ENCODE results near the gene FKBP1A. TPM values are rescaled to one million over a fixed set of nuclear protein-coding genes. Genes with fewer than 3 reads are reported as not detected.
A peak's percentile ranks its signal among the peaks of the same experiment; 100 is the strongest.

Gene FKBP1A
- polyA plus RNA-seq, 1 of the 3 experiments (the other 2 are of a cell fraction) = 362 TPM

GRCh38 chr20:1418350-1418749 is 25.5 kb upstream of the FKBP1A start:
- no peaks in the 10 kb centered on the region for H3K9me2 ChIP-seq

GRCh38 chr20:1417790-1418189 is 24.9 kb upstream of the FKBP1A start:
- no peaks in the 10 kb centered on the region for H3K79me2 ChIP-seq (ENCODE audit: insufficient read depth)
- H4K20me1 ChIP-seq (ENCODE audit: insufficient read depth) = no peaks in the 10 kb centered on the region
- no peaks in the 10 kb centered on the region for H3K9me2 ChIP-seq
- H3K27ac ChIP-seq (ENCODE audit: low read depth in 2 of 2, low read length in 1 of 2) = peak overlapping the region in 1 of 2 experiments; percentile 75; a peak in 2 of 4 replicates
- H3K9me3 ChIP-seq = 0 out of 2 replicates have a peak, but pooled peaks cover under 1% of the 10 kb centered on the region
- no peak overlapping the region for H3K9ac ChIP-seq
- H3K4me3 ChIP-seq (ENCODE audit: low read depth in 2 of 2, low read length in 1 of 2) = no peak overlapping the region
- no peak for TF ChIP-seq SMC3 (IDR thresholded peaks at IDR 0.05; ENCODE audit: low read depth, low read length)
- TF ChIP-seq POLR2AphosphoS5 (IDR thresholded peaks at IDR 0.05; ENCODE audit: low read depth, low read length) = no peak
- no peak for TF ChIP-seq IRF3 (IDR thresholded peaks at IDR 0.05; ENCODE audit: low read depth, low read length)
- no peaks in the 10 kb centered on the region; a peak in 2 of 4 replicates for H3K4me1 ChIP-seq (ENCODE audit: control insufficient read depth in 1 of 2, insufficient read depth in 2 of 2, low read depth in 1 of 2, low read length in 1 of 2)
- H3F3A ChIP-seq (replicated peaks; ENCODE audit: insufficient read depth) = peaks cover 29% of the 10 kb centered on the region
- no peak for DNase-seq
- H2AFZ ChIP-seq (ENCODE audit: low read depth) = peak overlapping the region; percentile 68; the same call in 1 of the 2 replicates
- no peaks in the 10 kb centered on the region for H3K27me3 ChIP-seq (ENCODE audit: insufficient read depth)
- CTCF ChIA-PET = interaction anchor here (1.7 kb wide), 1 partner anchor 19 kb away, joined by 5 read pairs; no protein-coding TSS in a partner anchor
- H3K4me2 ChIP-seq = peak overlapping the region; percentile 21; the same call in 1 of the 2 replicates
- POLR2A ChIA-PET = no interaction called here
- no peaks in the 10 kb centered on the region for H3K36me3 ChIP-seq (replicated peaks in 1 of 2; ENCODE audit: control insufficient read depth in 1 of 2, insufficient read depth in 2 of 2, low read length in 1 of 2)

More at GRCh38 chr20:1418350-1418749, 25.5 kb upstream of the FKBP1A start:
- H2AFZ ChIP-seq (ENCODE audit: low read depth) = no peak overlapping the region; the same call in 1 of the 2 replicates
- H3K4me1 ChIP-seq (ENCODE audit: control insufficient read depth in 1 of 2, insufficient read depth in 2 of 2, low read depth in 1 of 2, low read length in 1 of 2) = no peaks in the 10 kb centered on the region; a peak in 2 of 4 replicates
- H3K36me3 ChIP-seq (replicated peaks in 1 of 2; ENCODE audit: control insufficient read depth in 1 of 2, insufficient read depth in 2 of 2, low read length in 1 of 2) = no peaks in the 10 kb centered on the region
- 39% methylated on average over 3 of the region's 3 CpGs for WGBS (ENCODE audit: low lambda C conversion rate)
- H3K9ac ChIP-seq = no peak overlapping the region
- no peak for DNase-seq
- ChIA-PET CTCF (interaction anchor here (1.7 kb wide), 1 partner anchor 19 kb away, joined by 5 read pairs; no protein-coding TSS in a partner anchor), POLR2A (no interaction called here)
- H3F3A ChIP-seq (replicated peaks; ENCODE audit: insufficient read depth) = peaks cover 29% of the 10 kb centered on the region
- H3K9me3 ChIP-seq = no peaks in the 10 kb centered on the region
- H4K20me1 ChIP-seq (ENCODE audit: insufficient read depth) = no peaks in the 10 kb centered on the region
- H3K4me2 ChIP-seq = no peak overlapping the region
- H3K79me2 ChIP-seq (ENCODE audit: insufficient read depth) = no peaks in the 10 kb centered on the region
- no peak overlapping the region for H3K4me3 ChIP-seq (ENCODE audit: low read depth in 2 of 2, low read length in 1 of 2)
- no peak for TF ChIP-seq MXI1 (IDR thresholded peaks at IDR 0.05; ENCODE audit: low read depth, low read length)
- peak; percentile 54; the same call in 1 of the 2 replicates for TF ChIP-seq USF1 (IDR thresholded peaks at IDR 0.05; ENCODE audit: borderline replicate concordance, low read depth)
- H3K27me3 ChIP-seq (ENCODE audit: insufficient read depth) = no peaks in the 10 kb centered on the region
- H3K27ac ChIP-seq (ENCODE audit: low read depth in 2 of 2, low read length in 1 of 2) = no peak overlapping the region; a peak in 1 of 4 replicates

- WGBS (ENCODE audit: low lambda C conversion rate) = 53% methylated on average over 4 of the region's 5 CpGs
- H3F3A ChIP-seq (replicated peaks; ENCODE audit: insufficient read depth) = peaks cover 29% of the 10 kb centered on the region
- H3K4me2 ChIP-seq = peak overlapping the region; percentile 21
- no peaks in the 10 kb centered on the region for H3K79me2 ChIP-seq (ENCODE audit: insufficient read depth)
- no peak overlapping the region for H3K9ac ChIP-seq
- peak overlapping the region in 1 of 2 experiments; percentile 75; a peak in 3 of 4 replicates for H3K27ac ChIP-seq (ENCODE audit: low read depth in 2 of 2, low read length in 1 of 2)
- 0 out of 2 replicates have a peak, but pooled peaks have one; percentile 36 for TF ChIP-seq MAX (IDR thresholded peaks at IDR 0.05; ENCODE audit: low read depth)
- TF ChIP-seq RCOR1 (IDR thresholded peaks at IDR 0.05; ENCODE audit: low read length) = no peak
- TF ChIP-seq FOSL2 (IDR thresholded peaks at IDR 0.05; ENCODE audit: borderline replicate concordance, low read depth) = 0 out of 2 replicates have a peak, but pooled peaks have one; percentile 37
- TF ChIP-seq TCF12 (IDR thresholded peaks at IDR 0.05) = peak; percentile 47; the same call in 1 of the 2 replicates
- no peak for TF ChIP-seq FOXJ3 (CRISPR knock-in tag; IDR thresholded peaks at IDR 0.05)
- TF ChIP-seq PBX3 (IDR thresholded peaks at IDR 0.05) = peak; percentile 36; the same call in 1 of the 2 replicates
- TF ChIP-seq ZBTB33 (IDR thresholded peaks at IDR 0.05; ENCODE audit: borderline replicate concordance, low read depth) = no peak
- TF ChIP-seq USF2 (IDR thresholded peaks at IDR 0.05; ENCODE audit: borderline replicate concordance, low read depth, low read length) = no peak
- TF ChIP-seq TAF1 (IDR thresholded peaks at IDR 0.05; ENCODE audit: borderline replicate concordance, low read depth, low read length) = no peak
- TF ChIP-seq NFIC (IDR thresholded peaks at IDR 0.05; ENCODE audit: borderline replicate concordance) = no peak
- H3K9me3 ChIP-seq = 0 out of 2 replicates have a peak, but pooled peaks cover 5% of the 10 kb centered on the region
- ChIA-PET CTCF (interaction anchor here (1.7 kb wide), 1 partner anchor 20 kb away, joined by 5 read pairs; no protein-coding TSS in a partner anchor), POLR2A (no interaction called here)
- no peaks in the 10 kb centered on the region for H3K36me3 ChIP-seq (replicated peaks in 1 of 2; ENCODE audit: control insufficient read depth in 1 of 2, insufficient read depth in 2 of 2, low read length in 1 of 2)
- no peaks in the 10 kb centered on the region for H4K20me1 ChIP-seq (ENCODE audit: insufficient read depth)
- no peaks in the 10 kb centered on the region for H3K9me2 ChIP-seq
- H3K27me3 ChIP-seq (ENCODE audit: insufficient read depth) = no peaks in the 10 kb centered on the region
- H3K4me1 ChIP-seq (ENCODE audit: control insufficient read depth in 1 of 2, insufficient read depth in 2 of 2, low read depth in 1 of 2, low read length in 1 of 2) = no peaks in the 10 kb centered on the region; a peak in 2 of 4 replicates
- no peak overlapping the region for H3K4me3 ChIP-seq (ENCODE audit: low read depth in 2 of 2, low read length in 1 of 2)
- no peak for DNase-seq
- peak overlapping the region; percentile 68; the same call in 1 of the 2 replicates for H2AFZ ChIP-seq (ENCODE audit: low read depth)
These were observed 24.4 kb upstream of the FKBP1A start for GRCh38 chr20:1417273-1417672.

Data from SK-N-SH (cell line).